DND-41 (cell line): ENCODE results near the gene B3GALNT2.

ENCODE experiments used
- CTCF ChIP-seq: IDR thresholded peaks from 2 replicates; pipeline ENCODE4 v1.5.1; 2012; ENCODE audit warnings: borderline replicate concordance, low read length, moderate library complexity, mild to moderate bottlenecking; ENCODE audit not compliant: poor library complexity, severe bottlenecking; ENCODE audit errors: extremely low read depth
- EZH2 ChIP-seq: IDR thresholded peaks from 3 replicates; pipeline ENCODE4 v1.6.1; 2012; ENCODE audit warnings: borderline replicate concordance, low read depth, mild to moderate bottlenecking, moderate library complexity, low read length, inconsistent platforms; ENCODE audit not compliant: severe bottlenecking

GRCh38 chr1:235408503-235408960, 95.7 kb downstream of the B3GALNT2 start:
- TF ChIP-seq CTCF (no peak), EZH2 (no peak)
